Keratinocyte (primary cell): ENCODE measurements around the gene CIDEA. TPM values are rescaled to one million over a fixed set of nuclear protein-coding genes. Genes with fewer than 3 reads are reported as not detected.
"Not testable (repeated sequence)": the region's sequence is repeated elsewhere in the genome, so short reads cannot be mapped to it uniquely, and the experiment has no call there.

Experiments used
- DNase-seq: peaks from one replicate; pipeline ENCODE4 v3.0.0-alpha.2; 2011; ENCODE audit warnings: low read depth, missing footprints, low spot score
- FAIRE-seq: peaks from 2 replicates; lab custom pipeline; 2011; peaks lifted over from hg19 to GRCh38; lab: Jason Lieb, UNC
- H2AFZ ChIP-seq: 2 replicates; pipeline ENCODE4 v1.6.0; 2012; ENCODE audit warnings: low read length, control low read depth, inconsistent platforms; ENCODE audit not compliant: control insufficient read depth
- H3K27ac ChIP-seq: 2 replicates; pipeline ENCODE4 v1.5.1; 2011; ENCODE audit warnings: low read length; ENCODE audit not compliant: control insufficient read depth, insufficient read depth
- H3K27me3 ChIP-seq: 3 replicates; pipeline ENCODE4 v1.6.0; 2011; ENCODE audit warnings: low read length; ENCODE audit not compliant: control insufficient read depth, insufficient read depth; ENCODE audit errors: extremely low read depth
- H3K36me3 ChIP-seq, 2 experiments: 2 replicates in 1 of 2; 3 replicates in 1 of 2; pipeline ENCODE4 v1.5.1; 2011; ENCODE audit warnings: low read length in 2 of 2, mild to moderate bottlenecking in 1 of 2; ENCODE audit not compliant: control insufficient read depth in 2 of 2, insufficient read depth in 2 of 2; ENCODE audit errors: extremely low read depth in 1 of 2
- H3K4me1 ChIP-seq: 3 replicates; pipeline ENCODE4 v1.5.1; 2011; ENCODE audit warnings: low read length; ENCODE audit not compliant: control insufficient read depth, insufficient read depth; ENCODE audit errors: extremely low read depth
- H3K4me2 ChIP-seq: 3 replicates; pipeline ENCODE4 v1.6.0; 2011; ENCODE audit warnings: low read depth, low read length; ENCODE audit not compliant: control insufficient read depth, insufficient read depth; ENCODE audit errors: extremely low read depth
- H3K4me3 ChIP-seq, 3 experiments: fragments of 200-600 bp in 1 of 3; sonication (generic) in 1 of 3; 2 replicates in 2 of 3; 3 replicates in 1 of 3; pipeline ENCODE4 v1.5.1; 2011 to 2016; ENCODE audit warnings: low read length in 3 of 3, mild to moderate bottlenecking in 3 of 3, control low read depth in 2 of 3, inconsistent platforms in 1 of 3, low read depth in 1 of 3, mixed read lengths in 1 of 3, mixed run types in 1 of 3, moderate library complexity in 1 of 3; ENCODE audit not compliant: control insufficient read depth in 2 of 3, insufficient read depth in 2 of 3; ENCODE audit errors: extremely low read depth in 1 of 3
- H3K79me2 ChIP-seq: 2 replicates; pipeline ENCODE4 v1.6.0; 2012; ENCODE audit warnings: low read length; ENCODE audit not compliant: control insufficient read depth, insufficient read depth
- H3K9ac ChIP-seq: 3 replicates; pipeline ENCODE4 v1.6.0; 2011; ENCODE audit warnings: low read length; ENCODE audit not compliant: control insufficient read depth, insufficient read depth; ENCODE audit errors: extremely low read depth
- H3K9me1 ChIP-seq: 3 replicates; pipeline ENCODE4 v1.6.0; 2011; ENCODE audit warnings: low read length; ENCODE audit not compliant: control insufficient read depth, insufficient read depth; ENCODE audit errors: extremely low read depth
- H3K9me3 ChIP-seq: 2 replicates; pipeline ENCODE4 v1.5.1; 2012; ENCODE audit warnings: low read depth, low read length; ENCODE audit not compliant: control insufficient read depth
- H4K20me1 ChIP-seq: 3 replicates; pipeline ENCODE4 v1.6.0; 2011; ENCODE audit warnings: low read length; ENCODE audit not compliant: control insufficient read depth, insufficient read depth; ENCODE audit errors: extremely low read depth
- EZH2 ChIP-seq: IDR thresholded peaks from one replicate; pipeline ENCODE4 v1.6.1; 2012; ENCODE audit warnings: inconsistent platforms, mild to moderate bottlenecking, low read length, moderate library complexity
- dilution Hi-C: fragments of 300-500 bp; cut with MboI; formaldehyde crosslinking; loops from one replicate; pipeline ENCODE4 v1.7.0; 2020; ENCODE audit warnings: low sequenced_read_pairs; ENCODE audit not compliant: extremely low pct_ligation_motif_present
- polyA minus RNA-seq, 3 experiments: library from RNA; depleted of rRNA, polyadenylated mRNA; stranded (reverse); fragments of >200 nt; gene quantifications; 1 replicate in 1 of 3; 2 replicates in 1 of 3; 3 replicates in 1 of 3; pipeline ENCODE4 v1.2.3, GENCODE V29; 2011
- polyA plus RNA-seq, 5 experiments: library from polyadenylated mRNA; depleted of rRNA in 3 of 5; stranded (reverse) in 3 of 5; stranded (forward) in 1 of 5; unstranded in 1 of 5; fragments of >200 nt; gene quantifications; 1 replicate in 1 of 5; 2 replicates in 3 of 5; 3 replicates in 1 of 5; pipeline versions ENCODE4 v1.2.1 to v1.2.3, GENCODE V29; 2011 to 2012; ENCODE audit warnings: missing spikeins in 2 of 5, low read depth in 1 of 5, low replicate concordance in 1 of 5
- TF ChIP-seq, protein P1 (sequence below), 3 experiments: IDR thresholded peaks in 1 of 3; conservative IDR thresholded peaks in 1 of 3; optimal IDR thresholded peaks in 1 of 3; 2 replicates in 2 of 3; 3 replicates in 1 of 3; pipeline versions ENCODE3 to v1.5.1; 2011; ENCODE audit warnings: low read length in 3 of 3, mild to moderate bottlenecking in 3 of 3, moderate library complexity in 2 of 3, control low read depth in 1 of 3, inconsistent platforms in 1 of 3; ENCODE audit not compliant: insufficient read depth in 2 of 3; ENCODE audit errors: extremely low read depth in 1 of 3

The CIDEA gene, protein sequence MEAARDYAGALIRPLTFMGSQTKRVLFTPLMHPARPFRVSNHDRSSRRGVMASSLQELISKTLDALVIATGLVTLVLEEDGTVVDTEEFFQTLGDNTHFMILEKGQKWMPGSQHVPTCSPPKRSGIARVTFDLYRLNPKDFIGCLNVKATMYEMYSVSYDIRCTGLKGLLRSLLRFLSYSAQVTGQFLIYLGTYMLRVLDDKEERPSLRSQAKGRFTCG
- polyA plus RNA-seq (1.2 to 3.0 TPM (median 1.4 TPM) in 3 replicates), polyA minus RNA-seq (0.86 to 2.3 TPM (median 0.96 TPM) in 3 replicates)
- polyA plus RNA-seq (2011; ENCODE audit: low read depth): 2.0 TPM
- polyA plus RNA-seq (2011; cell fraction: cytosol; rRNA removed): 0.29 and 0.42 TPM in 2 replicates
- polyA plus RNA-seq (2011; cell fraction: nucleus; rRNA removed): 0.55 and 0.76 TPM in 2 replicates
- 2.1 and 4.6 TPM in 2 replicates for polyA plus RNA-seq (2012; ENCODE audit: low replicate concordance)
- not detected for polyA minus RNA-seq (2011; cell fraction: cytosol; rRNA and poly(A)+ RNA removed)
- not detected in 2 replicates for polyA minus RNA-seq (2011; cell fraction: nucleus; rRNA and poly(A)+ RNA removed)

- dilution Hi-C loops: no loop called here
- H3K4me3 ChIP-seq: peak within 1 kb of the TSS; percentile 13 to 43 (median 16)
- peaks cover 36% of the 10 kb centered on the region for H3K27me3 ChIP-seq
- no peaks in the 10 kb centered on the region for H3K79me2 ChIP-seq
- DNase-seq (no peak), FAIRE-seq (no peak)
- no peaks in the 10 kb centered on the region for H3K9me3 ChIP-seq
- peak within 1 kb of the TSS; percentile 33 for H3K9ac ChIP-seq
- H3K4me1 ChIP-seq: peaks cover 53% of the 10 kb centered on the region
- H3K4me2 ChIP-seq: peak within 1 kb of the TSS; percentile 68
- H3K36me3 ChIP-seq: no peaks in the 10 kb centered on the region
- TF ChIP-seq, protein P1, sequence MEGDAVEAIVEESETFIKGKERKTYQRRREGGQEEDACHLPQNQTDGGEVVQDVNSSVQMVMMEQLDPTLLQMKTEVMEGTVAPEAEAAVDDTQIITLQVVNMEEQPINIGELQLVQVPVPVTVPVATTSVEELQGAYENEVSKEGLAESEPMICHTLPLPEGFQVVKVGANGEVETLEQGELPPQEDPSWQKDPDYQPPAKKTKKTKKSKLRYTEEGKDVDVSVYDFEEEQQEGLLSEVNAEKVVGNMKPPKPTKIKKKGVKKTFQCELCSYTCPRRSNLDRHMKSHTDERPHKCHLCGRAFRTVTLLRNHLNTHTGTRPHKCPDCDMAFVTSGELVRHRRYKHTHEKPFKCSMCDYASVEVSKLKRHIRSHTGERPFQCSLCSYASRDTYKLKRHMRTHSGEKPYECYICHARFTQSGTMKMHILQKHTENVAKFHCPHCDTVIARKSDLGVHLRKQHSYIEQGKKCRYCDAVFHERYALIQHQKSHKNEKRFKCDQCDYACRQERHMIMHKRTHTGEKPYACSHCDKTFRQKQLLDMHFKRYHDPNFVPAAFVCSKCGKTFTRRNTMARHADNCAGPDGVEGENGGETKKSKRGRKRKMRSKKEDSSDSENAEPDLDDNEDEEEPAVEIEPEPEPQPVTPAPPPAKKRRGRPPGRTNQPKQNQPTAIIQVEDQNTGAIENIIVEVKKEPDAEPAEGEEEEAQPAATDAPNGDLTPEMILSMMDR (optimal IDR thresholded peaks at IDR 0.05 in 1 of 3, IDR thresholded peaks at IDR 0.05 in 1 of 3, conservative IDR thresholded peaks at IDR 0.05 in 1 of 3; ENCODE audit: extremely low read depth in 1 of 3, insufficient read depth in 2 of 3, low read length in 3 of 3): no peak
- no peak for TF ChIP-seq EZH2
- H3K9me1 ChIP-seq: no peaks in the 10 kb centered on the region
- peak within 1 kb of the TSS; percentile 46 for H2AFZ ChIP-seq
- peak within 1 kb of the TSS; percentile 41 for H3K27ac ChIP-seq
- no peaks in the 10 kb centered on the region for H4K20me1 ChIP-seq
These were observed at the start of gene CIDEA for GRCh38 chr18:12254136-12254819. Gene CIDEA, plus strand, starts transcription at chr18:12254361. Its CDS starts 23 bp downstream, at chr18:12254384.

GRCh38 chr18:12208296-12209153, 45.6 kb upstream of the CIDEA start:
- H3K4me1 ChIP-seq, H3K27ac ChIP-seq, H3K9me3 ChIP-seq, H3K9me1 ChIP-seq, H3K27me3 ChIP-seq, H3K36me3 ChIP-seq, H3K79me2 ChIP-seq, H3K4me3 ChIP-seq, H4K20me1 ChIP-seq, DNase-seq, dilution Hi-C loops, H2AFZ ChIP-seq, H3K9ac ChIP-seq: not testable (repeated sequence)
- H3K4me2 ChIP-seq: peak overlapping the region; percentile 10
- FAIRE-seq: peak; percentile 48

DNA sequence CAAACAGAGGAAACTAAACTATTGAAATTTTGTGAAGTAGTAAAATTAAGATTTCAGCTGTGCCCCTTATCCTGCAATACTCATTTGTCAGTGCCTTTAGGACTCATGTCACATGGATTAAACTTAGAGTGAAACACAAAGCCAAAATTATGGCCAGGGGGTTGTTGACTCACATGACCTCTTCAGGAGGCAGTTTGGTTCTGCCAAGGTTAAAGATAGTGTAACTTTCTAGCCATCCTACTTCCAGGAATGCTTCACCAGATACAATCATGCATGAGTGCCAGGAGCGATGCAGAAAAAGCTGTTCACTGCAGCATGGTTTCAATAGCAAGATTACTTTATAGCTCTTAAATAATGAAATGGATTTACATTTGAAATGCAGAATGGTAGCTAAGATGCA, 41.9 kb upstream of the CIDEA start:
- H3K9me3 ChIP-seq, H3K4me1 ChIP-seq, dilution Hi-C loops, H4K20me1 ChIP-seq, H3K9me1 ChIP-seq, H3K27ac ChIP-seq, H3K27me3 ChIP-seq, H3K4me3 ChIP-seq, FAIRE-seq, H2AFZ ChIP-seq, DNase-seq, H3K79me2 ChIP-seq, H3K9ac ChIP-seq, H3K36me3 ChIP-seq, H3K4me2 ChIP-seq: not testable (repeated sequence)
